CD14-positive monocyte (primary cell): Measurements from ENCODE around the gene THSD8. TPM values are rescaled to one million over a fixed set of nuclear protein-coding genes. Genes with fewer than 3 reads are reported as not detected.

Experiments
- DNase-seq, 3 donors: peaks; one replicate each; pipeline ENCODE4 v3.0.0-alpha.2; 2011 to 2022
- H2AFZ ChIP-seq: 2 replicates; pipeline ENCODE4 v1.6.0; 2012; ENCODE audit warnings: mild to moderate bottlenecking, low read depth, low read length, inconsistent platforms; ENCODE audit not compliant: insufficient read depth, poor library complexity, severe bottlenecking
- H3K27ac ChIP-seq, 2 donors: 1 replicate in 1 of 2; 2 replicates in 1 of 2; pipeline ENCODE4 v1.5.1; 2012 to 2013; ENCODE audit warnings: low read length in 2 of 2, control low read depth in 1 of 2, inconsistent platforms in 1 of 2, low read depth in 1 of 2, mild to moderate bottlenecking in 1 of 2
- H3K27me3 ChIP-seq, 2 donors: one replicate each; pipeline versions ENCODE4 v1.6.0 to v1.6.1; 2011 to 2013; ENCODE audit warnings: low read length in 2 of 2; ENCODE audit not compliant: control insufficient read depth in 2 of 2, insufficient read depth in 2 of 2
- H3K36me3 ChIP-seq, 2 donors: replicated peaks in 1 of 2; 1 replicate in 1 of 2; 2 replicates in 1 of 2; pipeline versions ENCODE4 v1.5.1 to v1.6.1; 2012 to 2013; ENCODE audit warnings: low read length in 2 of 2, control low read depth in 1 of 2, inconsistent platforms in 1 of 2, mild to moderate bottlenecking in 1 of 2; ENCODE audit not compliant: insufficient read depth in 2 of 2, control insufficient read depth in 1 of 2
- H3K4me1 ChIP-seq, 2 donors: 1 replicate in 1 of 2; 2 replicates in 1 of 2; pipeline versions ENCODE4 v1.5.1 to v1.6.1; 2012 to 2013; ENCODE audit warnings: low read length in 2 of 2, control low read depth in 1 of 2, inconsistent platforms in 1 of 2, mild to moderate bottlenecking in 1 of 2, moderate library complexity in 1 of 2; ENCODE audit not compliant: insufficient read depth in 2 of 2, control insufficient read depth in 1 of 2
- H3K4me2 ChIP-seq: replicated peaks from 2 replicates; pipeline ENCODE3; 2012; ENCODE audit warnings: low read length, moderate library complexity, mild to moderate bottlenecking; ENCODE audit not compliant: poor library complexity, severe bottlenecking; ENCODE audit errors: extremely low read depth
- H3K4me3 ChIP-seq, 3 experiments: fragments of 200-600 bp in 1 of 3; sonication (generic) in 1 of 3; replicated peaks in 1 of 3; 1 replicate in 2 of 3; 2 replicates in 1 of 3; pipeline ENCODE4 v1.5.1; 2011 to 2013; ENCODE audit warnings: low read length in 3 of 3, mild to moderate bottlenecking in 3 of 3, control low read depth in 2 of 3, low read depth in 2 of 3, inconsistent platforms in 1 of 3, moderate library complexity in 1 of 3
- H3K79me2 ChIP-seq: 2 replicates; pipeline ENCODE4 v1.6.0; 2012; ENCODE audit warnings: mild to moderate bottlenecking, control low read depth, inconsistent platforms, low read length, moderate library complexity; ENCODE audit not compliant: insufficient read depth
- H3K9ac ChIP-seq: 2 replicates; pipeline ENCODE4 v1.6.0; 2017; ENCODE audit warnings: low read length, mild to moderate bottlenecking; ENCODE audit not compliant: insufficient read depth, poor library complexity, severe bottlenecking
- H3K9me3 ChIP-seq, 2 donors: replicated peaks in 1 of 2; 1 replicate in 1 of 2; 2 replicates in 1 of 2; pipeline versions ENCODE4 v1.5.1 to v1.6.1; 2012 to 2013; ENCODE audit warnings: low read length in 2 of 2, control low read depth in 1 of 2; ENCODE audit not compliant: control insufficient read depth in 1 of 2, insufficient read depth in 1 of 2
- H4K20me1 ChIP-seq: 2 replicates; pipeline ENCODE4 v1.6.0; 2012; ENCODE audit warnings: mild to moderate bottlenecking, low read length, control low read depth, moderate library complexity; ENCODE audit not compliant: insufficient read depth
- H3K27ac Mint-ChIP-seq, 7 donors: one replicate each; pipeline ENCODE4 v1.8.0; 2020; ENCODE audit warnings: mild to moderate bottlenecking in 7 of 7, mixed read lengths in 7 of 7, moderate library complexity in 6 of 7, inconsistent platforms in 2 of 7
- H3K27me3 Mint-ChIP-seq, 3 donors: one replicate each; pipeline ENCODE4 v1.8.0; 2021 to 2022; ENCODE audit warnings: low read depth in 3 of 3, mild to moderate bottlenecking in 3 of 3, mixed read lengths in 3 of 3, moderate library complexity in 3 of 3, inconsistent platforms in 1 of 3
- H3K36me3 Mint-ChIP-seq, 2 donors: one replicate each; pipeline ENCODE4 v1.8.0; 2020; ENCODE audit warnings: mixed read lengths in 2 of 2, inconsistent platforms in 1 of 2, mild to moderate bottlenecking in 1 of 2
- H3K4me1 Mint-ChIP-seq: one replicate; pipeline ENCODE4 v1.8.0; 2020; ENCODE audit warnings: mild to moderate bottlenecking, mixed read lengths
- H3K4me3 Mint-ChIP-seq, 2 donors: one replicate each; pipeline ENCODE4 v1.8.0; 2020; ENCODE audit warnings: mild to moderate bottlenecking in 2 of 2, mixed read lengths in 2 of 2, moderate library complexity in 1 of 2
- H3K9me3 Mint-ChIP-seq, 7 donors: one replicate each; pipeline ENCODE4 v1.8.0; 2020 to 2022; ENCODE audit warnings: mixed read lengths in 7 of 7, mild to moderate bottlenecking in 6 of 7, moderate library complexity in 6 of 7, inconsistent platforms in 2 of 7
- WGBS: methylation state at CpG from one replicate; pipeline ENCODE4 v1.1.5; 2013; ENCODE audit warnings: missing lambda C conversion rate; ENCODE audit not compliant: insufficient coverage; 5-methylcytosine and 5-hydroxymethylcytosine counted together
- intact Hi-C, 2 donors: fragments of 100-400 bp; cut with micrococcal nuclease; formaldehyde crosslinking; loops; one replicate each; pipeline versions ENCODE4 v1.15.0 to v1.15.1; 2023
- polyA plus RNA-seq, 3 donors: library from polyadenylated mRNA; depleted of rRNA in 1 of 3; unstranded in 2 of 3; stranded (reverse) in 1 of 3; fragments of 300-500 nt in 2 of 3; fragments of >200 nt in 1 of 3; fragmentation: Illumina TruSeq in 2 of 3; gene quantifications; 1 replicate in 2 of 3; 2 replicates in 1 of 3; pipeline ENCODE4 v1.2.3, GENCODE V29; 2012 to 2021
- TF ChIP-seq, protein P1 (sequence below): fragments of 200-600 bp; IDR thresholded peaks from one replicate; pipeline ENCODE4 v1.8.0; 2022; ENCODE audit warnings: antibody characterized with exemption, mild to moderate bottlenecking

Gene THSD8
- polyA plus RNA-seq, 3 donors: 4.0 TPM; not detected in 2

DNA sequence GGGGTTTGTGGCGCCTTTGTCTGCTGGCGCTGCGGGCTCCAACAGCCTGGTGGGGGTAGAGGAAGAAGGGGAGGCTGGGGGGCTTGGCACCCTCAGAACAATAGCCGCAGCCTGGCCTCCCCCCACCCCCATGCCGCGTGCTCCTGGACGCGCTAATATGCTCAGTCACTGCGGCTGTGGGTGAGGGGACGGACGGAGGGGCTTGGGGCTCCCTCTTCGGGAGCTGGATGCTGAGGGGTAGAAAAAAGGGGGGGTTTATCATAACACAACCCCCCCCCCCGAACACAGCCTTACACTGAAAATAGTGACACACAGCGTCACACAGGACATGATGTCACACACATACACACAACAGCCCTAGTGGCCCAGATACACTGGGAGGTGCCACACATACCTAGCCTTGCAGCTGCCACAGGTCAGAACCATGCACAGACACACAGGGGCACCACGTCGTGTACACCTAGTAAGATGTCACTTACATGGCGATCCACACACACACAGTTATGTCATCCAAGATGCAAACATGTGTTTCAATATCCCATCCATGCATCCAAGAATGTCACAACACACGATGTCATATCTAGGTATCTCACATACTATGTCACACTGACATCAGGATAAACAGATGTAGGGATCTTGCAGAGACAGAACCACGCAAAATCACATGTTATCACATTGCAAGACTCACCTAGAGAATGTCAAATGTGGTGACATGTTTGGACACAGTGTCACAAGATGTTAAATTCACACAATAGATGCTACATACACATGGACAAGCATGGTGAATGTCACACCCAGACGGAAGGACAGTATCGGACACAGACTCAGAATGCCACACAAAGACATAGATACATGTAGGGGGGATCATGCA, 37.3 kb downstream of the THSD8 start:
- H3K4me1 ChIP-seq: peaks cover 15 to 33% of the 10 kb centered on the region in 2 donors
- no peak overlapping the region for H3K27ac ChIP-seq
- no peaks in the 10 kb centered on the region for H4K20me1 ChIP-seq
- H3K9me3 ChIP-seq: peaks cover 13 to 59% of the 10 kb centered on the region in 2 donors
- H3K9ac ChIP-seq: no peak overlapping the region
- peak overlapping the region; percentile 57 for H3K4me2 ChIP-seq
- Mint-ChIP-seq H3K4me1 (peaks cover 30% of the 10 kb centered on the region), H3K4me3 (peak overlapping the region in 1 of 2 donors; percentile 85), H3K36me3 (peaks cover 11% of the 10 kb centered on the region in 2 donors), H3K27ac (no peak overlapping the region), H3K9me3 (peaks cover 3 to 47% (median 36%) of the 10 kb centered on the region in 7 donors), H3K27me3 (peaks cover 78 to 87% (median 83%) of the 10 kb centered on the region in 3 donors)
- no peak overlapping the region for H3K4me3 ChIP-seq
- WGBS: 42% methylated on average over 4 of the region's 21 CpGs
- H3K36me3 ChIP-seq: no peaks in the 10 kb centered on the region
- H3K79me2 ChIP-seq: no peaks in the 10 kb centered on the region
- H2AFZ ChIP-seq: no peak overlapping the region
- TF ChIP-seq, protein P1, sequence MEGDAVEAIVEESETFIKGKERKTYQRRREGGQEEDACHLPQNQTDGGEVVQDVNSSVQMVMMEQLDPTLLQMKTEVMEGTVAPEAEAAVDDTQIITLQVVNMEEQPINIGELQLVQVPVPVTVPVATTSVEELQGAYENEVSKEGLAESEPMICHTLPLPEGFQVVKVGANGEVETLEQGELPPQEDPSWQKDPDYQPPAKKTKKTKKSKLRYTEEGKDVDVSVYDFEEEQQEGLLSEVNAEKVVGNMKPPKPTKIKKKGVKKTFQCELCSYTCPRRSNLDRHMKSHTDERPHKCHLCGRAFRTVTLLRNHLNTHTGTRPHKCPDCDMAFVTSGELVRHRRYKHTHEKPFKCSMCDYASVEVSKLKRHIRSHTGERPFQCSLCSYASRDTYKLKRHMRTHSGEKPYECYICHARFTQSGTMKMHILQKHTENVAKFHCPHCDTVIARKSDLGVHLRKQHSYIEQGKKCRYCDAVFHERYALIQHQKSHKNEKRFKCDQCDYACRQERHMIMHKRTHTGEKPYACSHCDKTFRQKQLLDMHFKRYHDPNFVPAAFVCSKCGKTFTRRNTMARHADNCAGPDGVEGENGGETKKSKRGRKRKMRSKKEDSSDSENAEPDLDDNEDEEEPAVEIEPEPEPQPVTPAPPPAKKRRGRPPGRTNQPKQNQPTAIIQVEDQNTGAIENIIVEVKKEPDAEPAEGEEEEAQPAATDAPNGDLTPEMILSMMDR: no peak
- H3K27me3 ChIP-seq: peaks cover 65 to 84% of the 10 kb centered on the region in 2 donors
- DNase-seq: no peak
- intact Hi-C loops: no loop called here

DNA sequence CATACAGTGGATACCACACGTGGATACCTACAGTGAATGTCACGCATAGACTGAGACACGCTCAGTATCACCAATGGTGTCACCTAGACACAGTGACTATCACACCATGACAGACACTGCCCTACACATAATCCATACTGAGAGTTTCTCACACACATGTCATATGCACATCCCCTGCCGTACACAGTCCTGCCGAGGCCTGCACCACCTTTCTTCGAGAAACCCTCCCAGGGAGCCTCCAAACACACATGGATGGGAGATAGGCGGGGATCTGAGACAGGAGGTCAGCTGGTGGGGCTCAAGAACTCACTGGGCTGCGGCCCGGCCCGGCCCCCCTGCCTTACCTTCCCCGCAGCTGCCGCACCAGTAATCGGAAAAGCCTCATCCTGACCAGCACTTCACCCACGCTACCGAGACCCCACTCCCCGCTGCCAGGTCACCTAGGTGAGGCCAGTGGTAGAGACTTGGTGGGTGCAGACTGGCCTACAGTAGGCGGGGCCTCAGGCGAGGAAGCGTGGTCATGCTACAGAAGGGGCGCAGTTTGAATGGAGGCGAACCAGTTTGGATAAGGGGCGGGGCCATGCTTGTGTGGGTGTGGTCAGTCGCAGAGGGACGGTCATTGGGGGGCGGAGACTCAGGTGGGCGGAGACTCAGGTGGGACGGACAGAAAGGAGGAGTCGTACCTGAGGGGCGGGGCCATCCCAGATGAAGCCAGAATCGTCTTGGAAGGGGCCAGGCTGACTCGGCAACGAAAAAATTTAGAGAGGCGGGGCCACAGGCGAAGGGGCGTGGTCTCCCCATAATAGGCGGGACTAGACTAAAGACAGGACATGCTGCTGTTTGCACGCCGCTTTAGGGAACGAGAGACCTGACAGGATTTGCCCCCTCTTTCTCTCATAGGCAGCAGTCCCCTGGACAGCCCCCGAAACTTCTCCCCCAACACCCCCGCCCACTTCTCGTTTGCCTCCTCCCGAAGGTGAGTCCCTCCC, 38.5 kb downstream of the THSD8 start:
- DNase-seq: peak in 2 of 3 donors; percentile 17 to 26
- Histone ChIP-seq H3K36me3 (no peaks in the 10 kb centered on the region), H3K9me3 (peaks cover 8 to 49% of the 10 kb centered on the region in 2 donors), H3K4me2 (peak overlapping the region; percentile 69), H2AFZ (peak overlapping the region; percentile 59), H4K20me1 (no peaks in the 10 kb centered on the region), H3K27me3 (peaks cover 54 to 75% of the 10 kb centered on the region in 2 donors), H3K4me1 (peaks cover 15 to 31% of the 10 kb centered on the region in 2 donors), H3K27ac (no peak overlapping the region), H3K79me2 (no peaks in the 10 kb centered on the region), H3K9ac (no peak overlapping the region), H3K4me3 (peak overlapping the region in 2 of 3 experiments; percentile 9 to 66)
- Mint-ChIP-seq H3K27me3 (peaks cover 69 to 85% (median 76%) of the 10 kb centered on the region in 3 donors), H3K9me3 (peaks cover 3 to 35% (median 28%) of the 10 kb centered on the region in 7 donors), H3K27ac (no peak overlapping the region), H3K4me3 (peak overlapping the region; percentile 34 to 85), H3K4me1 (peaks cover 24% of the 10 kb centered on the region), H3K36me3 (peaks cover 4 to 11% of the 10 kb centered on the region in 2 donors)
- intact Hi-C loops: loop anchor here in 1 of 2 donors (5.0 kb wide), 1 partner anchor 33 kb away; the partner anchor contains the start of gene RNASEH2A
- TF ChIP-seq, protein P1: no peak
- 26% methylated on average over 31 of the region's 43 CpGs for WGBS
